LNCAP (cell line): Measurements from ENCODE around the gene OLFML2B.

Experiments used
- TF ChIP-seq, protein P1 (sequence below): fragments of 450-650 bp; IDR thresholded peaks from 2 replicates; pipeline ENCODE4 v1.5.1; 2017; ENCODE audit warnings: mild to moderate bottlenecking

Gene OLFML2B

GRCh38 chr1:162003061-162003829 is 20.4 kb downstream of the OLFML2B start:
- TF ChIP-seq, protein P1, sequence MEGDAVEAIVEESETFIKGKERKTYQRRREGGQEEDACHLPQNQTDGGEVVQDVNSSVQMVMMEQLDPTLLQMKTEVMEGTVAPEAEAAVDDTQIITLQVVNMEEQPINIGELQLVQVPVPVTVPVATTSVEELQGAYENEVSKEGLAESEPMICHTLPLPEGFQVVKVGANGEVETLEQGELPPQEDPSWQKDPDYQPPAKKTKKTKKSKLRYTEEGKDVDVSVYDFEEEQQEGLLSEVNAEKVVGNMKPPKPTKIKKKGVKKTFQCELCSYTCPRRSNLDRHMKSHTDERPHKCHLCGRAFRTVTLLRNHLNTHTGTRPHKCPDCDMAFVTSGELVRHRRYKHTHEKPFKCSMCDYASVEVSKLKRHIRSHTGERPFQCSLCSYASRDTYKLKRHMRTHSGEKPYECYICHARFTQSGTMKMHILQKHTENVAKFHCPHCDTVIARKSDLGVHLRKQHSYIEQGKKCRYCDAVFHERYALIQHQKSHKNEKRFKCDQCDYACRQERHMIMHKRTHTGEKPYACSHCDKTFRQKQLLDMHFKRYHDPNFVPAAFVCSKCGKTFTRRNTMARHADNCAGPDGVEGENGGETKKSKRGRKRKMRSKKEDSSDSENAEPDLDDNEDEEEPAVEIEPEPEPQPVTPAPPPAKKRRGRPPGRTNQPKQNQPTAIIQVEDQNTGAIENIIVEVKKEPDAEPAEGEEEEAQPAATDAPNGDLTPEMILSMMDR, result no peak

DNA sequence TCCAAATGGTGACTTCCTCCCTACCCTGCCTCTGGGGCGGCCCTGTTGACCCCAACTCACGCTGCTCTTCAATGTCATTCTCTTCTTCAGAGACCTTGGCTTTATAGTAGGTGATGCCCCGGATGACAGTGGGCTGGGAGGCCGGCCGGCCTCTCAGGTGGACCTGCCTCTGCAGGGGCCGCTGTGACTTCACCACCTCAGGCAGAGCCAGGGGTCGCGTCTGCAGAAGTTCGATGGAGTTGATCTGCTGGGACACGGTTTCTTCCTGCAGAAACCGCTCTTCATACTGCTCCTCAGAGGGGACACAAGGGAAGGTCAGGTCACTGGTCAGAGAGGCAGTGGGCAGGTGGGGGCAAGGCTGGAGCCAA is 23.6 kb downstream of the OLFML2B start:
- TF ChIP-seq, protein P1, result no peak

GRCh38 chr1:161999301-162000052 is 24.2 kb downstream of the OLFML2B start:
- TF ChIP-seq, protein P1, result no peak

- TF ChIP-seq, protein P1, result no peak
Measured at GRCh38 chr1:161998811-161999210, 24.9 kb downstream of the OLFML2B start.

DNA sequence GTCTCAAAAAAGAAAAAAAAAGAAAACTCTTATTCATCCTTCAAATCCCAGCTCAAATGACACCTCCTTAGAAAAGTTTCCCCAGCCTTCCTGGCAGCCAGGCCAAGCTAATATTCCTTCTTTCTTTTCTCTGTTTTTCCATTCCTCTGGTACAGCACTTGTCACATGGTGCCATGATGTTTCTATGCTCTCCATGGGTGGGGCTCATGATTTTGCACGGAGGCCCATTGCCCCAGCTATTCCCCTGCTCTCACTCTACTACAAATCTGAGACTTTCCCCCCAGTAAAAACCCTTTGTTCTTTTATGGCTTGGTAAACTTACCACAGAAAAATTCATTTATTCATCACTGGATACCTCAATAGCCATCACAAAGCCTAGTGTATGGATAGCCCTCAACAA is 26.5 kb downstream of the OLFML2B start:
- TF ChIP-seq, protein P1, result no peak

DNA sequence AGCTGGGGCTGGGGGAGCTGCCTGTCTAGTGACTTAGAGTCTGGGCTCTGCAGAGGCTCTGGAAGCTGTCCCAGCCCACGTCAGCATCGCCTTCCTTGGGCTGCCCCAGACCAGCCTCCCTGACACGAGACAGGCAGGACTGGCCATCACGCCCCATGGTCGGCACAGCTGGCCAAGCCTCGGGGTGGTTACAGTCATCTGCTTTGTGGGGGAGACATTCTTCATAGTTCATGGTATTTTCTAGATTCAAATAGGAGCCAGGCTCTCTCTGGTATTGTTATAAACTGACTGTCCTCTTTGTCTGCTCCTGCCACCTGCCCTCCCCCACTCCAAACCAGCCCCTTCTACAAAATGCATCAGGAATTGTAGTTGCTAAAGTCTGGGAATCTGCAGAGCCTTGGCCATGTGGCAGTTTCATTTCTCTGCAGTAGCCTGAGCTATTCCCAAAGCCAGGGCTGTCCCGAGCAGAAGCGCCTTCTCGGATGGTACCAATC is 29.4 kb downstream of the OLFML2B start:
- TF ChIP-seq, protein P1, result no peak

DNA sequence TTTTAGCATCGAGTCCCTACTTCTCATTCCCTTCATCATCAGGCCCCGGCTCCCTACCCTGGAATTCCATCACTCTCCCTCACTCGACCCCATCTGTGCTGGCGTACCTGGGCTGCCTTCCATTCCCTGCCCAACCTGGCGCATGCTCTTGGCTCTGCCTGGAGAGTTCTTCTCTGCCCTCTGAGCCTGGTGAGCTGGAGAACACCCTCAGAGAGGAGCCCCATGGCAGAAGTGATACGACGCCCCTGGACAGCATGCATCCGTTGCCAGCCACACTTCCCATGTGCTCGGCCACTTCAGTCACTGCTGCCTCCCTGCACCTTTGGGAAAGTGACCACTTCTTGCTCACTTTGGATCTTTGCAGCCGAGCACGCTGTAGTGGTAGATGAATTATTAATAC is 30.1 kb downstream of the OLFML2B start:
- TF ChIP-seq, protein P1, result no peak
